ENCODE measurements around the gene CNTD1. TPM values are rescaled to one million over a fixed set of nuclear protein-coding genes. Genes with fewer than 3 reads are reported as not detected.
A peak's percentile ranks its signal among the peaks of the same experiment; 100 is the strongest.

The CNTD1 gene
- total RNA-seq, 2 experiments from 2014 or later: 0.06 TPM; not detected in 1

- H3K4me2 ChIP-seq (ENCODE audit: low read length): no peak overlapping the region
- no peak overlapping the region for H3K27ac ChIP-seq (ENCODE audit: low read depth, low read length, poor library complexity, severe bottlenecking)
- intact Hi-C loops (cut with micrococcal nuclease; ENCODE audit: unreplicated experiment): no loop called here
- H3K79me2 ChIP-seq (ENCODE audit: insufficient read depth, low read depth, low read length): no peaks in the 10 kb centered on the region
- BruUV-seq (replicated peaks): no TSS peak
- no peak for TF ChIP-seq EZH2phosphoT487 (IDR thresholded peaks at IDR 0.05; ENCODE audit: borderline replicate concordance, low read depth, low read length)
- no peak for TF ChIP-seq CTCF (conservative IDR thresholded peaks at IDR 0.05; ENCODE audit: low read length)
- H2AFZ ChIP-seq (ENCODE audit: low read length): no peak overlapping the region
- CTCF ChIA-PET (ENCODE audit: unreplicated experiment): no interaction called here
- no peak overlapping the region for H3K4me3 ChIP-seq (ENCODE audit: low read depth, low read length, poor library complexity, severe bottlenecking)
- POLR2A ChIA-PET: interaction anchor here (0.5 to 0.6 kb wide), 2 partner anchors 17 to 41 kb away, joined by 3 read pairs; no protein-coding TSS in a partner anchor
- no peaks in the 10 kb centered on the region for H3K9me2 ChIP-seq (ENCODE audit: insufficient read depth, low read length)
- peaks cover 9% of the 10 kb centered on the region for H3K4me1 ChIP-seq (ENCODE audit: insufficient read depth, low read length, poor library complexity, severe bottlenecking)
- DNase-seq (ENCODE audit: low spot score): peak; percentile 44
- H4K20me1 ChIP-seq (ENCODE audit: insufficient read depth, low read length): no peaks in the 10 kb centered on the region
- H3K9me3 ChIP-seq (ENCODE audit: low read length): no peaks in the 10 kb centered on the region
- no peaks in the 10 kb centered on the region for H3K36me3 ChIP-seq (ENCODE audit: insufficient read depth, low read length)
Observed at GRCh38 chr17:42759982-42760651, 38.5 kb upstream of the CNTD1 start.

GRCh38 chr17:42760652-42761581, 37.7 kb upstream of the CNTD1 start, which contains the start of gene RAMP2:
TSS of gene RAMP2 (plus strand) at chr17:42761227. CDS start at chr17:42761262, 35 bp downstream.
- H3K9me3 ChIP-seq (ENCODE audit: low read length): no peaks in the 10 kb centered on the region
- no peak within 1 kb of the TSS for H3K4me3 ChIP-seq (ENCODE audit: low read depth, low read length, poor library complexity, severe bottlenecking)
- intact Hi-C loops (cut with micrococcal nuclease; ENCODE audit: unreplicated experiment): no loop called here
- no peak within 1 kb of the TSS for H3K27ac ChIP-seq (ENCODE audit: low read depth, low read length, poor library complexity, severe bottlenecking)
- peaks cover 9% of the 10 kb centered on the region for H3K4me1 ChIP-seq (ENCODE audit: insufficient read depth, low read length, poor library complexity, severe bottlenecking)
- TF ChIP-seq CTCF (conservative IDR thresholded peaks at IDR 0.05; ENCODE audit: low read length) (no peak), EZH2phosphoT487 (IDR thresholded peaks at IDR 0.05; ENCODE audit: borderline replicate concordance, low read depth, low read length) (no peak)
- POLR2A ChIA-PET: interaction anchor here (0.5 to 1.3 kb wide), 2 partner anchors 17 to 42 kb away, joined by 3 to 5 read pairs; no protein-coding TSS in a partner anchor
- no TSS peak for BruUV-seq (replicated peaks)
- H4K20me1 ChIP-seq (ENCODE audit: insufficient read depth, low read length): no peaks in the 10 kb centered on the region
- no peak within 1 kb of the TSS for H2AFZ ChIP-seq (ENCODE audit: low read length)
- H3K4me2 ChIP-seq (ENCODE audit: low read length): no peak within 1 kb of the TSS
- no peak for DNase-seq (ENCODE audit: low spot score)
- H3K9me2 ChIP-seq (ENCODE audit: insufficient read depth, low read length): no peaks in the 10 kb centered on the region
- H3K79me2 ChIP-seq (ENCODE audit: insufficient read depth, low read depth, low read length): no peaks in the 10 kb centered on the region
- CTCF ChIA-PET (ENCODE audit: unreplicated experiment): no interaction called here
- no peaks in the 10 kb centered on the region for H3K36me3 ChIP-seq (ENCODE audit: insufficient read depth, low read length)

Measured in OCI-LY7 (cell line).